A673 (cell line): ENCODE data around the gene RPS19. TPM values are rescaled to one million over a fixed set of nuclear protein-coding genes. Genes with fewer than 3 reads are reported as not detected.

Source experiments
- BruUV-seq: library from RNA; stranded (reverse); fragments of 400-500 nt; replicated peaks from 2 replicates; lab custom pipeline; 2021; lab: Mats Ljungman, UMichigan
- CTCF ChIA-PET: fragments of 300-600 bp; sonication (Branson Sonifier 250); formaldehyde crosslinking; loops from one replicate; lab custom pipeline; 2022; ENCODE audit warnings: antibody characterized with exemption; lab: Charles Lee
- POLR2A ChIA-PET: fragments of 300-600 bp; sonication (Branson Sonifier 250); formaldehyde crosslinking; loops from one replicate; lab custom pipeline; 2022; ENCODE audit warnings: antibody characterized with exemption; ENCODE audit not compliant: low non-redundant PET; lab: Charles Lee
- DNase-seq: peaks from one replicate; pipeline ENCODE4 v3.0.0-alpha.2; 2015; ENCODE audit warnings: low spot score
- H3K27ac ChIP-seq: fragments of 200-600 bp; sonication (generic); 2 replicates; pipeline ENCODE4 v1.5.1; 2016; ENCODE audit warnings: mixed run types, low read depth, mild to moderate bottlenecking, mixed read lengths, antibody characterized with exemption, low read length; ENCODE audit not compliant: poor library complexity, severe bottlenecking
- H3K27me3 ChIP-seq: fragments of 200-600 bp; sonication (generic); replicated peaks from 2 replicates; pipeline ENCODE4 v1.6.1; 2017; ENCODE audit warnings: mixed run types, low read depth, mild to moderate bottlenecking, mixed read lengths, antibody characterized with exemption, low read length; ENCODE audit not compliant: insufficient read depth, poor library complexity
- H3K36me3 ChIP-seq: fragments of 200-600 bp; sonication (generic); 2 replicates; pipeline ENCODE4 v1.6.1; 2016; ENCODE audit warnings: mixed run types, mild to moderate bottlenecking, mixed read lengths, antibody characterized with exemption, low read length; ENCODE audit not compliant: insufficient read depth, poor library complexity, severe bottlenecking
- H3K4me1 ChIP-seq: fragments of 200-600 bp; sonication (generic); 2 replicates; pipeline ENCODE4 v1.6.1; 2017; ENCODE audit warnings: mixed run types, mild to moderate bottlenecking, mixed read lengths, antibody characterized with exemption, low read length; ENCODE audit not compliant: insufficient read depth, poor library complexity, severe bottlenecking
- H3K4me3 ChIP-seq: fragments of 200-600 bp; sonication (generic); 2 replicates; pipeline ENCODE4 v1.5.1; 2016; ENCODE audit warnings: low read depth, mixed run types, mild to moderate bottlenecking, mixed read lengths, low read length; ENCODE audit not compliant: poor library complexity, severe bottlenecking
- H3K9me3 ChIP-seq: fragments of 200-600 bp; sonication (generic); 2 replicates; pipeline ENCODE4 v1.6.1; 2016; ENCODE audit warnings: mixed run types, low read depth, mild to moderate bottlenecking, mixed read lengths, antibody characterized with exemption, low read length; ENCODE audit not compliant: poor library complexity, severe bottlenecking
- CTCF ChIP-seq: fragments of 300-800, 200-600 bp; sonication (generic); conservative IDR thresholded peaks from 2 replicates; pipeline ENCODE4 v1.5.1; 2017; ENCODE audit warnings: low read depth, mild to moderate bottlenecking, antibody characterized with exemption, low read length, moderate library complexity, mixed read lengths
- EZH2 ChIP-seq: fragments of 200-600 bp; sonication (generic); IDR thresholded peaks from 2 replicates; pipeline ENCODE4 v1.6.1; 2017; ENCODE audit warnings: borderline replicate concordance, low read depth, mild to moderate bottlenecking, mixed read lengths, antibody characterized with exemption, low read length; ENCODE audit not compliant: poor library complexity, severe bottlenecking
- intact Hi-C: fragments of 100-400 bp; cut with micrococcal nuclease; formaldehyde crosslinking; loops from one replicate; pipeline ENCODE4 v1.10.0; 2022; ENCODE audit not compliant: unreplicated experiment
- total RNA-seq: library from RNA; stranded (reverse); gene quantifications from 2 replicates; pipeline ENCODE4 v1.2.3, GENCODE V29; 2021

Gene RPS19
- total RNA-seq, 1 experiment from 2014 or later: 2,559 TPM

- H3K36me3 ChIP-seq: peaks cover 69% of the 10 kb centered on the region
- CTCF ChIA-PET: no interaction called here
- H3K9me3 ChIP-seq: no peaks in the 10 kb centered on the region
- intact Hi-C loops: no loop called here
- POLR2A ChIA-PET: interaction anchor here (0.6 kb wide), 1 partner anchor 101 kb away, joined by 3 read pairs; no protein-coding TSS in a partner anchor
- DNase-seq: no peak
- H3K27me3 ChIP-seq: no peaks in the 10 kb centered on the region
- no peak overlapping the region for H3K27ac ChIP-seq
- no peak overlapping the region for H3K4me3 ChIP-seq
- H3K4me1 ChIP-seq: no peaks in the 10 kb centered on the region
- BruUV-seq: no TSS peak
- TF ChIP-seq CTCF (no peak), EZH2 (no peak)
These were observed 43.3 kb downstream of the RPS19 start for GRCh38 chr19:41903193-41903953.

- BruUV-seq: no TSS peak
- Histone ChIP-seq H3K36me3 (peaks cover 63% of the 10 kb centered on the region), H3K4me3 (no peak overlapping the region), H3K4me1 (no peaks in the 10 kb centered on the region), H3K27me3 (no peaks in the 10 kb centered on the region), H3K9me3 (no peaks in the 10 kb centered on the region), H3K27ac (no peak overlapping the region)
- CTCF ChIA-PET: no interaction called here
- POLR2A ChIA-PET: no interaction called here
- intact Hi-C loops: no loop called here
- no peak for TF ChIP-seq CTCF
- TF ChIP-seq EZH2: no peak
- no peak for DNase-seq
These were observed 44.2 kb downstream of the RPS19 start for GRCh38 chr19:41904118-41904870.

- POLR2A ChIA-PET: no interaction called here
- CTCF ChIA-PET: no interaction called here
- Histone ChIP-seq H3K9me3 (no peaks in the 10 kb centered on the region), H3K4me1 (no peaks in the 10 kb centered on the region), H3K36me3 (peaks cover 55% of the 10 kb centered on the region), H3K27ac (no peak overlapping the region), H3K27me3 (no peaks in the 10 kb centered on the region), H3K4me3 (no peak overlapping the region)
- TF ChIP-seq EZH2 (no peak), CTCF (no peak)
- DNase-seq: no peak
- BruUV-seq: no TSS peak
- intact Hi-C loops: no loop called here
These were observed 45.4 kb downstream of the RPS19 start for GRCh38 chr19:41905273-41906002.
